Stimulated activated CD8-positive, alpha-beta memory T cell treated with anti-CD3 and anti-CD28 coated beads, Interleukin-12 subunit alpha, Interleukin-12 subunit beta, amount 100 ng/mL, for 4 hours (primary cell): ENCODE measurements around the gene MEF2A.
"Not testable (repeated sequence)": the region's sequence is repeated elsewhere in the genome, so short reads cannot be mapped to it uniquely, and the experiment has no call there.

Experiments
- DNase-seq: peaks from one replicate; pipeline ENCODE4 v3.0.0-alpha.2; 2020; ENCODE audit warnings: low read depth

Gene MEF2A

DNA sequence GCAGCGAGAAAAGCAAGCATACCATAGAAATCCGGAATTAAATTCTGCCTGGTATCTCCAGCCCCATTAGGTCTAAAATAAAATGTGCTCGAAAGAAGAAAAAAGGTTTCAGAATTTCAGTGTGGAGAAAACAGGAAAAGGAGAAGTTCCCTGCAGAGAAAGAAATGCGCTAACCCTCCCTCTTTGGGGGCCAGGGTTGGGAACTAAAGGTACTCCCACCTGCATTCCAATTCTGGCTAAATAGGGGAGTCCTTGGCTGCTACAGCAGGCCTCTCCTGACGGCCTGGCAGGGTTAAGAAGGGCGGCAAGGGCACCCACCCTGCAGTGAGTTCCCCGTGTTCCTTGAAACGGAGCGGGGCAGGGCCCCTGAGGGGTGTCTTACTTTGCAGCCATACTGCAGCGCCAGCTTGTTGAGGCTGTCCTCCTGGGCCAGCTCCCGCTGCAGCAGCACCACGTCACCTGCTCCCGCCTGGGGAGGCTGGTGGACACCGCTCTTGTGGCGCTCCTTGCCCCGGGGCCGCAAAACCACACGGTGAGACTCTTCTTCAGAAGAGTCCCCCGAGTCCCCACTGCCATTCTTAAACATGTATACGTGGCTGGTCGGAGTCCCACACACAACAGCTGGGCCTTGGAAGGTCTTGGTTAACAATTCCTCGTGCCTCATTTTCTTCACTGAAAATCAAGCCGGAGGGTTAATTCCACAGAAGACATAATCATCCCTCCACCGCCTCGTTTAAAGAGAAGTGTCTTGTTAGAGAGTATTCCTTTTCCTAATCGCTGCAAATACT is 165.7 kb downstream of the MEF2A start:
- no peak for DNase-seq

DNA sequence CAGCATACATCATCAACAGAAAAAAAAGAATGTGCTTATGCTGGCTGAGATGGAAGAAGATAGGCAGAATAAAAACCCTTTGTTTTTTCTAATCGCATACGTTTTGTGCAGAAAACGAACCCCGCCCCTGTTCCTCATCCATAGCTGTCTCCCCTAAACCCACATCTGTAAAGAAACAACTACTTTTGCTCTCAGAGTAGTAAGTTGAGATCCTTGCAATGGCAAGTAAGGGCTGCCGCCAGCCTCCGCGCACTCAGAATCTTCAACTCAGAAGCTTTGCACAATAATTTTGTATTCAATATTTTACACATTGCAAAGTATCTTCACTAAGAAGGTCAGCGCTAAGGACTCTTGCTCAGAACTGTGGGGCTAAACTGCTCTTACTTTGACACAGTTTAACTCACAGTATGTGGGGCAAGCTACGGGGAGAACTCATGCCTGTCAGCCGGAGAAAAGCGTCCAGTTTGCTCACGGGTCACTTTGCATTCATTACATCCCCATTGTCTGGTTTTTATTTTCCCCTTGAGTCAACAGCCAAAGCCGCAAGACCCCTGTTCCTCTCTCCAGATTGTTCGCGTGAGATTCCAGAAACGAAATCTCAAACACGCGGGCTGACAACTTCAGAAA is 166.5 kb downstream of the MEF2A start:
- DNase-seq, result no peak

DNA sequence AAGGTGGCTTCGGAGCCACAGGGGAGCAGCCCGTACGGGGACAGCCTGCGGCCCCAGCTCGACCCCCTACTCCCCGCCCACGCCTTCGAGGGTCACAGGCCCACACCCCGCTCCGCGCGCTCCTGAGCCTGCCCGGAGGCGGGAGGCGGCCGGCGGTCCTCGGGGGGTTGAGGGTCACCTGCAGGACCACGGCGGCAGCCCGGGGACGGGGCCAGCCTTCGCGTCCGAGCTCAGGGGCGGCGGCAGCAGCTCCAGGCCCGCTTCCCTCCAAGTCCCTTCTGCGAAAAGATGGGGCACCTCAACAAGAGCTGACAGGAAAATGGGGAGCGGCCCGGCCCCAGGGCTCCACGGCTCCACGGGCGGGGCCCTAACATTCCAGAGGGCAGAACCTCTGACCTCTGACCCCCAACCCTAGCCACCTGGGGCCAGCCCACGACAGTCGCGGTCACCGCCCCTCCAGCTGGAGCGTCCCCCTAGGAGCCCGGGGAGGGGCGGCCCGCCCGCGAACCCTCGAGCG is 167.0 kb downstream of the MEF2A start:
- DNase-seq, result no peak

DNA sequence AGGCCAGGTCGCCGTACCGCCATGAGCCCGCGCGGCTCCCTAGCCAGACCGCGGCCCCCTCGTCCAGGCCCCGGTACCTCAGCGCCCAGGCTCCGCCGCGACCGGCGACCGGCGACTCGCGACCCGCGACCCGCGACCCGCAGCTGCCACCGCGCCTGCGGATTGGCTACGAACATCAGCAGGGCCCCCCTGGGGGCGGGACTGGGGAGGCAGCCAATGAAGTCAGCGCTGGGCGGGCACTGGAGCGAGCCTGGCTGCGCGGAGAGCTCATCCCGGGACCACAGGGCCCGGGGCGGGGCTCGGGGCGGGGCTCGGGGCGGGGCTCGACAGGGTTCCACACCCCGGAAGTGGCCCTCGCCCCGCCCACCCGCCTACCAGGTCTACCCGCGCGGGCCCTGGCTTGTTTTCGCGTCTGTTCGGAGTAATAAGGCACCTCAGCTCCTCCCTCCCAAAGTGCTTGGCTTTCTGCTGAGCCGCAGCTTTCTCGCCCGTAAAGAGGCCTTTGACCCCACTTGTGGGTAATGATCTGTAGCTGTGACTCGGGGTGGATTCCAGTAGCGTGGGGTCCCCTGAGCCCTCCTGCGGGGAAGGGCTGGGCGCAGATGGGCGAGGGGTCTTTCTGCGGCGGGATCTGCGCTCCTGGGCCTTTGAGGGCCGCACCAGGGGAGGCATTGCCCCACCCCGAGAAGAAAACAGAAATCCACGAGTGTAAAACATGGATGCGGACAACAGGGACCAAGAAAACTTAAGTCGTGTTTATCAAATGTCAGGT is 167.7 kb downstream of the MEF2A start, which contains the start of gene LYSMD4:
Gene LYSMD4 (minus strand): TSS at position 170 of the 772 bp plus-strand sequence. CDS start 1,438 bp downstream, outside the sequence.
- peak; percentile 99 for DNase-seq

DNA sequence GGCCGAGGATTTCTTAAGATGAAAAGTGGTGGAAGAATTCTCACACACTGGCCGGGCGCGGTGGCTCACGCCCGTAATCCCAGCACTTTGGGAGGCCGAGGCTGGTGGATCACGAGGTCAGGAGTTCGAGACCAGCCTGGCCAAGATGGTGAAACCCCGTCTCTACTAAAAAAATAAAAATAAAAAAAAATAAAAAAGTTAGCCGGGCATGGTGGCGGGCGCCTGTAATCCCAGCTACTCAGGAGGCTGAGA is 168.2 kb downstream of the MEF2A start:
- not testable (repeated sequence) for DNase-seq

DNA sequence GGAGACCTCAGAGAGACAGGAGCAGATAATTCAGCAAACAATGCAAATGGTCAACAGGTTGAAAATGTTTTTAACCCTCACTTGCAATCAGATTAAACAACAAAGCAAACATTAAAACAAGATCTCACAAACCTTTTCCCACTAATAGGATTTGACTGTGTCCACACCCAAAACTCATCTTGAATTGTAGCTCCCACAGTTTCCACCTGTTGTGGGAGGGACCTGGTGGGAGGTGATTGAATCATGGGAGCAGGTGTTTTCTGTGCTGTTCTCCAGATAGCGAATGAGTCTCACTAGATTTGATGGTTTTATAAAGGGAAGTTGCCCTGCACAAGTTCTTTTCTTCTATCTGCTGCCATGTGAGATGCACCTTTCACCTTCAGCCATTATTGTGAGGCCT is 168.8 kb downstream of the MEF2A start:
- no peak for DNase-seq

DNA sequence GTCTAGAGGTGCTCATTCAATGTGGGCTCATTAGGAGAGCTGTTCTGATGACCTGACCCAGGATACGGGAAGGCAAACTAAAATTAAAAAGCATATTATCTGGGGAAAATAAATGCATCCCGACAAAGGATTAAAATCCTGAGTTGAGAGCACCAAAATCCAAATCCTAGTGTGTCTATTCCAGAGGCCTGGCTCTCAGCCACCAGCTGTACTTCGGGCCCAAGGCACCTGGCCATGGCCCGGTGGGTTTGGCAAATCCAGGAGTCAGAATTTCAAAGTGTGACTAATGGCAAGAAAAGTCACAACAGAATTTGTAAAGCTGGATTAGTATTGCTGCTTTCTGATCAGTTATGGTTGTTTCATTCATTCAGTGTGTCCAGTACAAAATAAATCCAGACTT is 170.1 kb downstream of the MEF2A start:
- DNase-seq, result no peak

DNA sequence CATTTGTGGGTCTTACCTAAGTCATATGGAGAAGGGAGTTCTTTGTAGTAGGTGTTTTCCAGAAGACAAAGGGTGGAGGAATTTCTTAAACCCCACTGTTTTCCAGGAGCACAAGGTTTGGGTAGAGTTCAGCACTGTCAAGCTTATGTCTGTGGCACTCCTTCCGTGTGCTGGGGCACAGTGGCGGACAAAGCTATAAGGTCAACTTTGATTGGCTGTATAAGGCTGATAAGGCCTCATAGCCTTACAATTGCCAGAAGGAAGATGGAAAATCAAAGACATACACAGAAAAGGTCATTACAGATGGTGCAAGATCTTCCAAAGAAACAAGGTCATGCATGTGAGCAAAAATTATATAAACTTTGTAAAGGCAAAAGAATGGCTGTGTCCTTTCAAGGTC is 170.9 kb downstream of the MEF2A start:
- no peak for DNase-seq

DNA sequence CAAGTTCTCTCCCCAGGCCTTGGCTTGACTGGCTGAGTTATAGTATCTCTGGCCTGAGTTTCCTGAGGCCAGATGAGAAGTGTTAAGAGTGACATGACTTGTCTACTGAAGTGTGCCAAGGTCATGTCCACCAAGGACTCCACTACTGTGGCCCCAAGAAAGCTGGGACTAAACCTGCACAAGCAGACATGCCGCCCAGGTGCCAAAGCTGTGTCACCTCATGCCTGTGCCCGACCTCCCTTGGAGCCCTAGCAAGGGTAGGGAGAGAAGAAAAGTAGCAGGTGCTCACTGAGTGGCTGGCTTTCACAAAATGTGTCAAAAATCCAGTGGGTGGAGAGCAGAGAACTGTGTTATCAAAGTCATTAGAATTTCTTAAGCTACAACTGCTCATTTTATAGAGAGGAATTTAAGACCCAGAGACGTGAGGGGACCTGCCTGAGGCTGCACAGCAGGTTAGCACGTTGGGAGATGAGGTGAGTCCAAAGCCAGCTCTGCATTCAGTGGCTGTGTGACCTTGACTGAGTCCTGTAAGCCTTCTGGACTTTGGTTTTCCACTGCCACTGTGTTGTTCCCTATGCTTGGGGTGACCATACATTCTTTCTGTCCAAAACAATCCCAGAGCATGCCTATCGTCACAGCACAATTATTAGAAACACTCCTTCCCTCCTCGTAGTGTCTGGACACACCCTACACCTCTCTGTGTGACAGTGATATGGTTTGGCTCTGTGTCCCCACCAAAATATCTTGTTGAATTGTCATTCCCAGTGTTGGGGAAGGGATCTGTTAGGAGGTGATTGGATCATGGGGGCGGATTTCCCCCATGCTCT is 172.4 kb downstream of the MEF2A start:
- no peak for DNase-seq

DNA sequence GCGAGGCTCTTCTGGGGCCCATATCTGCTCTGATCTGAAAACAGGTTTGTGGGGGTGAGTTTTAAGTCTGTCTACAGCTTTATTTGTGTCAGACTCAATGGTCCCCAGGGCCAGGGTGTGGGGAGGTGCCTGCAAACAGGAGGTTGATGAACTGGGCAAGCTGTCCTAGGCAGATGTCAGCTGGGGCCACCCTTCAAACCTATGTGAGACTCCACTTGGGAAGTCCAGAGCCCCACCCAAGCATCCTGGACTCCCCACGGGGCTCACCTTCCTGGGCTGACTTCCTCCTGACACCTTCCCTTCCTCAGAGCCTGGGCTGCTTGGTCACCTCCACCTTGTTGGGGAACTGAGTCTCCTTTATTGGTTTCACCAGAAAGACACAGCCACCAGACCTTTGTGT is 176.1 kb downstream of the MEF2A start:
- no peak for DNase-seq

DNA sequence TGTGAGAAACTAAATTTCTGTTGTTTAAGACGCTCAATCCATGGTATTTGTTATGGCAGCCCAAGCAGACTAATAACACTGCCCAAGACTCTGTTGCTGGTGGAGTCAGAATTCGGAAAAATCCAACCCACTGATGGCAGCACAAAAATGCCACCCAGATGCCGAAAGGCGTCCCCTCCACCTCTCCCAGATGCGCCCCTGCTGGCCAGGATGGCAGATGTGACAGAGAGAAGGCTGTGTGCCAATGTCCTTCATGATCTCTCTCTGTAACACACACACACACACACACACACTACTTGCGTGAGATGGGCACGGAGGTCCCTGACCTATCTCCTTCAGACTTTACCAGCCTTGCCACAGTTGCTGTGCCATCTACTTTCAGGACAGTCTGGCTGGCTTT is 178.4 kb downstream of the MEF2A start:
- DNase-seq, result no peak

DNA sequence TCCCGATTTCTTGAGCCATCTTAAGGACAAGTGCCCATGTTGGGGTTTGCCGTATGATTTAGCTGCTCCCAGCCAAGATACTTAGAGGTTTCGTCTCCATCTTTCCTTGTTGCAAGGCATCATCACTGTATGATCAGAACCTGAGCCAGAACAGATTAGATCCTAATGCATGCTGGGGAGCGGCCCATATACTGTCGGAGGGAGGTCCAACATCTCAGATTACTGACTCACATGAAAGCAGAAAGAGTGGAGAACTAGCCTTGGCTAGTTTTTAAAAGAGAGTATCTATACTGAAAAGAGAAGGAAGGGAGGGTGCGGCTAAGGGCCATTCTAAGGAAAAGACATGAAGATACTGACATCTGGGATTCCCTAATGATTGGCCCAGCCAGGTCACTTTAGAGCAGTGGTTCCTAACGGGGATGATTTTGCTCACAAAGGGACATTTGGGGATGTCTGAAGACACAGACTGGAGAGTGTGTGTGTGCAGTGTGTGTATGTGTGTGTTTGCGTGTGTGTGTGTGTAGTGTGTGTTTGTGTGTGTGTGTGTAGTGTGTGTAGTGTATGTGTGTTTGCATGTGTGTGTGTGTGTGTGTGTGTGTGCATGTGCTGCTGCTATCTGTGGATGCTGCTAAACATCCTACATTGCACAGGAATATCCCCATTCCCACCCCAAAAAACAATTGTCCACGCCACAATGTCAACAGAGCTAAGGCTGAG is 179.7 kb downstream of the MEF2A start:
- no peak for DNase-seq

DNA sequence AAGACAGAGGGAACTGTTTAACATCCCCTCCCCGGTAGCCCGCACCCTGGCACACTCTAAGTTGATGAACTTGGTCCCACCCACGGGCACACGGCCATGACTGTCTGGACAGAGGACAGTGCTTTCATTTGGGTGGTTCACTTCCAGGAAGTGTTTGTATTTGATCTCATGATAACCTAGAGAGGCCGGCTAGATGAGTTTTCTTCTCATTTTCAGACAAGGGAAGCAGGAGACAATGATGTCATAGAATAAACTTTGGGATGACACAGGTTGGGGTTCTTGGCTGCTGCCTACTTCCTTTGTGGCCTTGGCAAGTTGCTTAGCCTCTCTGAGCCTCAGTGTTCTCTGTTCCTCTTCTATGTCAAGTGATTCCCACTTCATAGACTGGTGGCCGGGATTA is 183.6 kb downstream of the MEF2A start:
- DNase-seq, result no peak

DNA sequence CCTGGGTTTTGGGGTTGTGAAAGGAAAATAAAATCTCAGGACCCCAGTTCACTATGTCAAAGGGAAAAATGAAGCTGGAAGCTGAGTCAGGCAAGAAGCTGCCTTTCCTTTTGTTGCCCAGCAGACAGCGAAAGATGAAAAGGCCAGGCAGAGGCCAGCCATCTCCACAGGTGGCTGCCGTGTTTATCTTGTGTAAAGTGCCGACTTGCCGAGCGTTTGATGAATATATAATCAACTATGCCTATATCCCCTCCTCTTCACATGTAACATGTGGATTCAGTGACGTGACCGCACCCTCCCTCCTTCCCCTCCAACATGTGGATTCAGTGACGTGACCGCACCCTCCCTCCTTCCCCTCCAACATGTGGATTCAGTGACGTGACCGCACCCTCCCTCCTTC is 184.5 kb downstream of the MEF2A start:
- not testable (repeated sequence) for DNase-seq

DNA sequence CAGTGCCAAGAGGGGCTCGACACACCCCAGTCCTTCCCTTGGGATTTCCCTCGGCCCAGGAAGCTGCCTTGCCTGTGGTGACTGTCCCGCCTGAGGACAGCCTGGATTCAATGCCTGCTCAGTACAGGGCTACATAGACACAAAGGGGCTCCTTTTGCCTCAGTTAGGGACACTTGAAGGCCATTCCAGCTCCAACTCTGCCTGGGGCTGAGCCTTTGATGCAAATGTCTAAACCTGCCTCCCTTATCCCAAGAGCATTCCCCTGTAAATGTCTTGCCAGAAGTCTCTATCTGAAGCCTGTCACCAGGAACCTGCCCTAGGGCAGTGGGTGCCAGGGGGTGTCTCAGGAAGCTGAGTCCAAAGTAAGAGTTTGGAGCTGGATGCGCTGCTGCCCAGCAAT is 186.8 kb downstream of the MEF2A start:
- DNase-seq, result no peak

DNA sequence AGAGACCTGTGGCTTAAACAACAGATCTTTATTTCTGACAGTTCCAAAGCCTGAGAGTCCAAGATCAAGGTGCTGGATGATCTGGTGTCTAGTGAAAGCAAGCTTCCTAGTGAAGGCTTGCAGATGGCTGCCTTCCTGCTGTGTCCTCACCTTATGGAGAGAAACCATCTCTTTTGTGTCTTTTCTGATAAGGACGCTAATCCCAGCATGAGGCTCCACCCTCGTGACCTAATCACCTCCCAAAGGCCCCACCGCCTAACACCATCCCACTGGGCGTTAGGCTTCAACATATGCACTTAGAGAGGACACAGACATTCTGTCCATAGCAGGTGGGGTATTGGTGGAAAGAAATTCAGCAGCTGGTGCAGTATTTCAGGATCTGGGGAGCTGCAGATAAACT is 187.3 kb downstream of the MEF2A start:
- DNase-seq, result no peak

DNA sequence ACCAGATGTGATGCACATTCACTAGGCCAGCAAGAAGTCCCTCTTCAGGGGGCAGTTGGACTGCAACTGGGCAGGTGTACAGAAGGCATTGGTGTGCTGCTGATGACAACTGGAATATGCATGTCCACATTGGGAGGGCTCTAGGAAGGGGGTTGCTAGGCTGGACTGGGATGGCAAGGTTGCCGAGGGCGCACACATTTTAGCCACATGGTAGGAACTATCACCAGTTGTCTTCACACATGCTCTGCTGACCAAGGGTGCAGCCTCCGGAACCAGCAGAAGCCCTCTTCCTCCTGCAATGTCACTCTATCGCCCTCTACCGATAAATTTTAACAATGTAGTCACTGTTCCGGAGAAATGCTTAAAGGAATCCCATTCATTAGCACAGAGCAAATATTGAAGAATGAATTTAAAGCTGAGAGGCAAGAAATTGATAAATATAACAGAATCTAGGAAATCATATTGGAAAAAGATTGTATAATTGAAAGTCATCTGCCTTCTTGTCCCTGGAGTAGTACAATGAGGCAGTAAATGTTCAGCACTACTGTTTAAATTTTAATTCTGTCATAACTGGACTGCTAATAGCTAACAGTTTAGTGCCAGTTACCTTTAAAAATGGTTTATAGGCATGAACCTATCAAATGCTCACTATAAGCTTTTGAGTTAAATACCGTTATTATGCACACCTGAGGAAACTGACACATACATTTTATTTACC is 190.1 kb downstream of the MEF2A start:
- no peak for DNase-seq

DNA sequence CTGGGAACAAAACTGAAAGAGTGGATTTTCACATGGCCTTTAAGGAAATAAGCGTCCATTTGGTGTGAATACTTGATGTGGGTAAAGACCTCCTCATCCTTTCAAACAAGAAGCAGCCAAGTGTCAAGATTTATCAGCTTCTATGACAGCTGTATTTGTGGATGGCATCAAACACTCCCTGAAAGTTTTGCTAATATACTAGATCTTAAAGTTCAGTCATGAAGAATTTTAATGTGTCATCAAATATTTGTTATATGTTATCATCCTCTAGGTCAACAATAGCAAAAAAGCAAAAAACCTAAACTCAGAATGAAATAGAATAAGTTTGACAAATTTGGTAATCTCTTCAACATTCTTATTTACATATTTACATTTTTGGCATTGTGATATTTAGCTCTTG is 196.5 kb downstream of the MEF2A start:
- no peak for DNase-seq

DNA sequence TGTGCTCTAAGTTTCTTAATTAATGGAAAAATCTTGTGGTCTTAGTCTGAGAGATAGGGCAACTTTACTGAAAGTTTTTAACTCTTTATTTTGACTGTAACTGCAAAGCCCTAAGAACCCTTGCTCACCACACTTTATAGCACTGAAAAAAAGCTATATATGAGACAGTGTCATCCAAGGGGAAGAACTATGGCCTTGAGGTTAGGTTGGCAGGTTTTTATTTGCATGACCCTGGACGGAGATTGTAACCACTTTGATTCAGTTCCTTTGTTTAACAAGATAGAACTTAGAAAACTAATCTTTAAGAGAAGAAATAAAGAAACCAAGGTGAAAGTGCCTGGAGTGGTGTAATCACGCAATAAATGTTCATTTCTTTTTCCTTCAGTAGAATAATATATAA is 198.0 kb downstream of the MEF2A start:
- no peak for DNase-seq

DNA sequence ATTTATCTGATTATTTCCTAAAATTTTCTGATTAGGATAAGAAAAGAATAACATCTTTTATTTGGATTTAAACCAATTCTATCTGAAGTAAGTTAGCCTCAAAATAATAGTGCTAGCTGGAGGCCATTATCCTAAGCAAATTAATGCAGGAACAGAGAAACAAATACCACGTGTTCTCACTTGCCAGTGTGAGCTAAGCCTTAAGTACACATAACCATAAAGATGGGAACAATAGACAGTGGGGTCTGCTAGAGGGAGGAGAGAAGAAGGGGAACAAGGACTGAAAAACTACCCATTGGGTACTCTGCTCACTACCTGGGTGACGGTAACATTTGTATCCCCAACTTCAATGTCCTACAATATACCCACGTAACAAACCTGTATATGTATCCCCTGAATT is 198.7 kb downstream of the MEF2A start:
- DNase-seq, result no peak
